OCI-LY7 (cell line): ENCODE results near the gene MTX2. TPM values are rescaled to one million over a fixed set of nuclear protein-coding genes. Genes with fewer than 3 reads are reported as not detected.

ENCODE experiments used
- BruUV-seq: library from RNA; stranded (reverse); fragments of 400-500 nt; replicated peaks from 2 replicates; lab custom pipeline; 2021; lab: Mats Ljungman, UMichigan
- CTCF ChIA-PET: fragments of 300-600 bp; sonication (Branson Sonifier 250); formaldehyde crosslinking; loops from one replicate; lab custom pipeline; 2022; ENCODE audit warnings: antibody characterized with exemption; ENCODE audit not compliant: unreplicated experiment; lab: Charles Lee
- POLR2A ChIA-PET: fragments of 300-600 bp; sonication (Branson Sonifier 250); formaldehyde crosslinking; loops from one replicate; lab custom pipeline; 2022; ENCODE audit warnings: antibody characterized with exemption; lab: Charles Lee
- DNase-seq: peaks from one replicate; pipeline ENCODE4 v3.0.0-alpha.2; 2015; ENCODE audit warnings: low spot score
- H2AFZ ChIP-seq: fragments of 200-600 bp; sonication (generic), shearing (Covaris generic); 2 replicates; pipeline ENCODE4 v1.6.1; 2014; ENCODE audit warnings: mild to moderate bottlenecking, antibody characterized with exemption, low read length, moderate library complexity
- H3K27ac ChIP-seq: fragments of 200-600 bp; sonication (generic); 2 replicates; pipeline ENCODE4 v1.5.1; 2014; ENCODE audit warnings: mixed run types, low read depth, mild to moderate bottlenecking, moderate library complexity, low read length, inconsistent platforms; ENCODE audit not compliant: poor library complexity, severe bottlenecking
- H3K36me3 ChIP-seq: fragments of 200-600 bp; sonication (generic); 2 replicates; pipeline ENCODE4 v1.6.1; 2014; ENCODE audit warnings: mild to moderate bottlenecking, antibody characterized with exemption, low read length, moderate library complexity, mixed read lengths; ENCODE audit not compliant: insufficient read depth
- H3K4me1 ChIP-seq: fragments of 200-600 bp; sonication (generic); 2 replicates; pipeline ENCODE4 v1.5.1; 2014; ENCODE audit warnings: mild to moderate bottlenecking, low read length; ENCODE audit not compliant: insufficient read depth, poor library complexity, severe bottlenecking
- H3K4me2 ChIP-seq: fragments of 200-600 bp; sonication (generic); 2 replicates; pipeline ENCODE4 v1.6.1; 2014; ENCODE audit warnings: mild to moderate bottlenecking, low read length
- H3K4me3 ChIP-seq: fragments of 200-600 bp; sonication (generic); 2 replicates; pipeline ENCODE4 v1.5.1; 2014; ENCODE audit warnings: mild to moderate bottlenecking, low read depth, low read length; ENCODE audit not compliant: poor library complexity, severe bottlenecking
- H3K79me2 ChIP-seq: fragments of 200-600 bp; sonication (generic); 2 replicates; pipeline ENCODE4 v1.6.1; 2016; ENCODE audit warnings: low read depth, mild to moderate bottlenecking, low read length, moderate library complexity, mixed read lengths; ENCODE audit not compliant: insufficient read depth
- H3K9me2 ChIP-seq: fragments of 200-600 bp; sonication (generic); 2 replicates; pipeline ENCODE4 v1.6.1; 2016; ENCODE audit warnings: mild to moderate bottlenecking, low read length, mixed read lengths; ENCODE audit not compliant: insufficient read depth
- H3K9me3 ChIP-seq: fragments of 200-600 bp; sonication (generic); 2 replicates; pipeline ENCODE4 v1.6.1; 2014; ENCODE audit warnings: mild to moderate bottlenecking, mixed run types, low read length, mixed read lengths
- H4K20me1 ChIP-seq: fragments of 200-600 bp; sonication (generic); 2 replicates; pipeline ENCODE4 v1.6.1; 2014; ENCODE audit warnings: mild to moderate bottlenecking, antibody characterized with exemption, low read length, moderate library complexity, mixed read lengths; ENCODE audit not compliant: insufficient read depth
- CTCF ChIP-seq: fragments of 200-600 bp; sonication (generic); conservative IDR thresholded peaks from 2 replicates; pipeline ENCODE4 v1.5.1; 2014; ENCODE audit warnings: mild to moderate bottlenecking, antibody characterized with exemption, low read length, moderate library complexity, mixed read lengths
- EZH2phosphoT487 ChIP-seq: fragments of 200-600 bp; sonication (generic); IDR thresholded peaks from 2 replicates; pipeline ENCODE4 v1.6.1; 2018; ENCODE audit warnings: low read depth, borderline replicate concordance, mild to moderate bottlenecking, mixed run types, antibody characterized with exemption, low read length, moderate library complexity, mixed read lengths
- intact Hi-C: fragments of 100-400 bp; cut with micrococcal nuclease; formaldehyde crosslinking; loops from one replicate; pipeline ENCODE4 v1.10.0; 2022; ENCODE audit not compliant: unreplicated experiment
- total RNA-seq, 2 experiments: library from RNA; depleted of rRNA in 1 of 2; stranded (reverse); fragments of >200 nt in 1 of 2; shearing (Covaris generic) in 1 of 2; gene quantifications; 2 replicates each; pipeline ENCODE4 v1.2.3, GENCODE V29; 2014 to 2022

The MTX2 gene
- total RNA-seq, 2 experiments from 2014 or later, result 31.9 to 71.3 TPM

- ChIA-PET CTCF (no interaction called here), POLR2A (interaction anchor here (0.6 kb wide), 1 partner anchor 9 kb away, joined by 3 read pairs; no protein-coding TSS in a partner anchor)
- H2AFZ ChIP-seq, result no peak overlapping the region
- 0 out of 2 replicates have a peak, but pooled peaks cover 8% of the 10 kb centered on the region for H4K20me1 ChIP-seq
- H3K4me3 ChIP-seq, result no peak overlapping the region
- no TSS peak for BruUV-seq
- H3K4me1 ChIP-seq, result peaks cover 8% of the 10 kb centered on the region
- H3K36me3 ChIP-seq, result peaks cover 5% of the 10 kb centered on the region
- H3K27ac ChIP-seq, result no peak overlapping the region
- no peaks in the 10 kb centered on the region for H3K9me2 ChIP-seq
- peaks cover 50% of the 10 kb centered on the region for H3K79me2 ChIP-seq
- intact Hi-C loops, result no loop called here
- H3K4me2 ChIP-seq, result no peak overlapping the region
- TF ChIP-seq CTCF (no peak), EZH2phosphoT487 (no peak)
- DNase-seq, result no peak
- peaks cover 4% of the 10 kb centered on the region; the same call in 1 of the 2 replicates for H3K9me3 ChIP-seq
Observed at GRCh38 chr2:176272870-176273459, 3.7 kb downstream of the MTX2 start.

GRCh38 chr2:176278927-176279326 lies 9.7 kb downstream of the MTX2 start:
- Histone ChIP-seq H3K4me3 (no peak overlapping the region), H3K4me1 (peaks cover 8% of the 10 kb centered on the region), H3K27ac (no peak overlapping the region), H2AFZ (no peak overlapping the region), H3K36me3 (peaks cover 5% of the 10 kb centered on the region; the same call in 1 of the 2 replicates), H3K4me2 (no peak overlapping the region), H4K20me1 (peaks cover 5% of the 10 kb centered on the region; the same call in 1 of the 2 replicates), H3K79me2 (peaks cover 30% of the 10 kb centered on the region; the same call in 1 of the 2 replicates), H3K9me3 (no peaks in the 10 kb centered on the region), H3K9me2 (no peaks in the 10 kb centered on the region)
- DNase-seq, result no peak
- ChIA-PET CTCF (no interaction called here), POLR2A (interaction anchor here (0.6 to 1.2 kb wide), 2 partner anchors 15 to 41 kb away, joined by 3 read pairs; no protein-coding TSS in a partner anchor)
- TF ChIP-seq EZH2phosphoT487 (no peak), CTCF (no peak)
- BruUV-seq, result no TSS peak
- intact Hi-C loops, result no loop called here

- no TSS peak for BruUV-seq
- no peak for TF ChIP-seq CTCF
- no peak for TF ChIP-seq EZH2phosphoT487
- Histone ChIP-seq H3K4me3 (no peak overlapping the region), H3K36me3 (no peaks in the 10 kb centered on the region), H3K9me2 (no peaks in the 10 kb centered on the region), H2AFZ (no peak overlapping the region), H3K27ac (no peak overlapping the region), H4K20me1 (peaks cover 5% of the 10 kb centered on the region; the same call in 1 of the 2 replicates), H3K79me2 (peaks cover 35% of the 10 kb centered on the region; the same call in 1 of the 2 replicates), H3K4me1 (peaks cover 8% of the 10 kb centered on the region), H3K9me3 (no peaks in the 10 kb centered on the region), H3K4me2 (no peak overlapping the region)
- no peak for DNase-seq
- ChIA-PET POLR2A (no interaction called here), CTCF (no interaction called here)
- intact Hi-C loops, result no loop called here
Observed at GRCh38 chr2:176280156-176280555, 10.9 kb downstream of the MTX2 start.
